DND-41 (cell line): ENCODE data around the gene FAAP100.

ENCODE experiments used
- ATAC-seq: fragments of 200-7000 bp; cut with Tn5 transposase; 3 replicates; pipeline ENCODE4 v1.9.1; 2021; ENCODE audit warnings: low read depth; ENCODE audit not compliant: insufficient read depth
- DNase-seq: peaks from one replicate; pipeline ENCODE4 v3.0.0-alpha.2; 2020
- H2AFZ ChIP-seq: 2 replicates; pipeline ENCODE4 v1.6.0; 2012; ENCODE audit warnings: low read depth, low read length
- H3K27ac ChIP-seq: 2 replicates; pipeline ENCODE4 v1.5.1; 2012; ENCODE audit warnings: low read length, inconsistent platforms
- H3K27me3 ChIP-seq: fragments of 200-600 bp; sonication (generic); 2 replicates; pipeline ENCODE4 v1.6.0; 2012; ENCODE audit warnings: low read length, mild to moderate bottlenecking, inconsistent platforms; ENCODE audit not compliant: insufficient read depth, poor library complexity
- H3K36me3 ChIP-seq: 2 replicates; pipeline ENCODE4 v1.5.1; 2012; ENCODE audit warnings: low read length, inconsistent platforms; ENCODE audit not compliant: insufficient read depth
- H3K4me1 ChIP-seq: 2 replicates; pipeline ENCODE4 v1.5.1; 2012; ENCODE audit warnings: mild to moderate bottlenecking, low read length; ENCODE audit not compliant: insufficient read depth
- H3K4me2 ChIP-seq: 2 replicates; pipeline ENCODE4 v1.6.0; 2012; ENCODE audit warnings: mild to moderate bottlenecking, moderate library complexity, low read length, inconsistent platforms; ENCODE audit not compliant: insufficient read depth
- H3K4me3 ChIP-seq, 2 experiments: fragments of 200-600 bp in 1 of 2; shearing (Covaris generic) in 1 of 2; 2 replicates each; pipeline ENCODE4 v1.5.1; 2012 to 2016; ENCODE audit warnings: inconsistent platforms in 2 of 2, low read length in 2 of 2, mild to moderate bottlenecking in 2 of 2, low read depth in 1 of 2, moderate library complexity in 1 of 2
- H3K79me2 ChIP-seq: 2 replicates; pipeline ENCODE4 v1.6.0; 2012; ENCODE audit warnings: low read length, inconsistent platforms; ENCODE audit not compliant: insufficient read depth
- H3K9ac ChIP-seq: 2 replicates; pipeline ENCODE4 v1.6.0; 2012; ENCODE audit warnings: low read depth, mild to moderate bottlenecking, inconsistent platforms, low read length, moderate library complexity
- H3K9me3 ChIP-seq: 2 replicates; pipeline ENCODE4 v1.5.1; 2012; ENCODE audit warnings: low read length, moderate library complexity, mild to moderate bottlenecking, inconsistent platforms; ENCODE audit not compliant: insufficient read depth, severe bottlenecking
- H4K20me1 ChIP-seq: 2 replicates; pipeline ENCODE4 v1.6.0; 2012; ENCODE audit warnings: low read length; ENCODE audit not compliant: insufficient read depth
- CTCF ChIP-seq: IDR thresholded peaks from 2 replicates; pipeline ENCODE4 v1.5.1; 2012; ENCODE audit warnings: borderline replicate concordance, low read length, moderate library complexity, mild to moderate bottlenecking; ENCODE audit not compliant: poor library complexity, severe bottlenecking; ENCODE audit errors: extremely low read depth
- EZH2 ChIP-seq: IDR thresholded peaks from 3 replicates; pipeline ENCODE4 v1.6.1; 2012; ENCODE audit warnings: borderline replicate concordance, low read depth, mild to moderate bottlenecking, moderate library complexity, low read length, inconsistent platforms; ENCODE audit not compliant: severe bottlenecking

The FAAP100 gene

GRCh38 chr17:81489998-81490992 lies 61.9 kb downstream of the FAAP100 start:
- peaks cover 35% of the 10 kb centered on the region for H3K4me1 ChIP-seq
- no peak overlapping the region for H3K27ac ChIP-seq
- TF ChIP-seq EZH2 (no peak), CTCF (no peak)
- no peaks in the 10 kb centered on the region for H3K27me3 ChIP-seq
- ATAC-seq = no peak
- no peak overlapping the region for H3K4me2 ChIP-seq
- H3K79me2 ChIP-seq = peaks cover 10% of the 10 kb centered on the region
- no peak overlapping the region for H3K4me3 ChIP-seq
- DNase-seq = no peak
- 0 out of 2 replicates have a peak, but pooled peaks cover 5% of the 10 kb centered on the region for H4K20me1 ChIP-seq
- no peaks in the 10 kb centered on the region for H3K9me3 ChIP-seq
- H3K9ac ChIP-seq = no peak overlapping the region
- no peaks in the 10 kb centered on the region; the same call in 1 of the 2 replicates for H3K36me3 ChIP-seq
- H2AFZ ChIP-seq = no peak overlapping the region
